Globus pallidus (tissue), 1 donor: ENCODE measurements around the gene HEPACAM2.
A peak's percentile ranks its signal among the peaks of the same experiment; 100 is the strongest.

ENCODE experiments used
- DNase-seq: peaks from one replicate; pipeline ENCODE4 v3.0.0-alpha.2; 2015; ENCODE audit warnings: low spot score

The HEPACAM2 gene

DNA sequence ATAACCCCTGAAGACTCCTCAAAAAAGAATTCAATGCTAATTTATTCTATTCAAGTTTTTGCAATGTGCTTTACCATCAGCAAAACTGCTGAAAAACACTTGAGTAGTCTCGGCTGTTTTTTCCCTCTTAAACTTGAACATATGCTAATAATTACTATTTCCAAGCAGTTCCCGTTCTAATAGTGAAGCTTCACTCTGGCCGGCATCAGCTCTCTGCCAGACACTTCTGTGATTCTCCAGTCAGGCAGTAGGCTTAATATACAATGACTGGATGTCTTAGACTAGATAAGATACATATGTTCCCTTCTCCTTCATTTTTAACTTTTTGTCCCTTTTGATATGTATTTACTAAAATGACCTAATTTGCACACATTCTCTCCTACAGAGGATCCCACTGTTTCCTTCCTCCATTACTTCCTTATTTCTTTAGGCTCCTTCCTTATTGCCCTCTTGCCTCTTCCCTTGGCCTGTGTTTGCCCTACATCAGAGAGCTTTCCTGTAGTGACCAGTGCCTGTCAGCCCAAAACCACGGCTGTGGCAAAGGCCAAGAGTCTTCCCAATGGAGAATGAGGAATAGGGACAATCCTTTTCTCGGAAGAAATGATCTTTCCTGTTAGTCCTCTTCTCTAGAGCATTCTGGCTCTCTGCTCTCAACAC is 23.5 kb downstream of the HEPACAM2 start:
- DNase-seq = no peak

DNA sequence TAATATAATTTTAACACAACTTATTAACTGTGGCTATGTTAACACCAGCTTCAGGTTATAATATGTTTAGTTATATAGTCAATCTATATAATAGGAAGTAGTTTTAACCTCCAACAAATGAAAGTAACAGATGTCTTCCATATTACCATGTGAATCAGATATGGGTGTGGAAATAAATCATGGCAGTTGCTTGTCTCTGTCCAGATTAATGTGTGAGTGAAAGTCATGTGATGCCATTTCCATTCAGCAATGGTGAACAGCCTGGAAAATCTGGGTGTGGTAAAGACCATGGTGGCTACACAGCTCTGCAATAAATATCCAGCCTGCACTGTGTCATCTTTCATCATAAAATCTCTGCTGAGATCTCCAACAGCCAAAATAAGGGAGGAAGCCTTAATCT is 27.8 kb downstream of the HEPACAM2 start:
- no peak for DNase-seq

DNA sequence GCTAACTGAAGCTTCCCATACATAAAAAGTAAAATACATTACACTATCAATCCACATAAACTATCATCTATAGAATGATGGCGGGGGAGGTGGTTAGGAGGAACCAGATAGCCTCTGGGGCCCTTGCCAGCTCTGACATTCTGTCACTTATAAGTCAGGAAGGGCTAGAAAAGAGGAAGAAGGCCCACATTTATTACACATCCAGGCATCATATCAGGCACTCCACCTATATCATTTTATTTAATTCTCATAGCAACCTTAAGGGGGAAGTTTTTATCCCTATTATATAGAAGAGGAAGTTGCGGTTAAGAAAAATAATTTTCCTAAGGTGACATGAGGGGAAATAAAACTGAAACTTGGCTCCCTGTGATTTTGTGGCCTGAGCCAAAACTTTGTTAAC is 29.9 kb downstream of the HEPACAM2 start:
- no peak for DNase-seq

DNA sequence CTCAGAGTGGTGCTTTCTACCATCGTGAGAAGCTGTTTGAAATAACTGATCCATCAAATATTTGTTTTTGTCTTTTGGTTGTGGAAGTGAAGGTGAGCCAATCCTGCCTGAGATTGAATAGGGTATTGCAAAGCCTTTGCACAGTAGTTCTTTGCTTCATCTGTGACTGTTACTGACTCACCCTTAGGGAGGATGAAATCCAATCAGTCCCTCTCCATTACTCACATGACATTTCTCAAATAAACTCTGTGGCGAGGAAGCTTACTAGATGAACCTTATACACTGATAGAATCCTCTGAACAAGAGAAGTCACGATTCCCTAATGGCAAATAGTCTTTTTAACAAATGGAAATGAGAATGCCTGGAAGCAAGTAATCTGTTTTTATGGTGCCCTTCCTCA is 31.9 kb downstream of the HEPACAM2 start:
- no peak for DNase-seq

DNA sequence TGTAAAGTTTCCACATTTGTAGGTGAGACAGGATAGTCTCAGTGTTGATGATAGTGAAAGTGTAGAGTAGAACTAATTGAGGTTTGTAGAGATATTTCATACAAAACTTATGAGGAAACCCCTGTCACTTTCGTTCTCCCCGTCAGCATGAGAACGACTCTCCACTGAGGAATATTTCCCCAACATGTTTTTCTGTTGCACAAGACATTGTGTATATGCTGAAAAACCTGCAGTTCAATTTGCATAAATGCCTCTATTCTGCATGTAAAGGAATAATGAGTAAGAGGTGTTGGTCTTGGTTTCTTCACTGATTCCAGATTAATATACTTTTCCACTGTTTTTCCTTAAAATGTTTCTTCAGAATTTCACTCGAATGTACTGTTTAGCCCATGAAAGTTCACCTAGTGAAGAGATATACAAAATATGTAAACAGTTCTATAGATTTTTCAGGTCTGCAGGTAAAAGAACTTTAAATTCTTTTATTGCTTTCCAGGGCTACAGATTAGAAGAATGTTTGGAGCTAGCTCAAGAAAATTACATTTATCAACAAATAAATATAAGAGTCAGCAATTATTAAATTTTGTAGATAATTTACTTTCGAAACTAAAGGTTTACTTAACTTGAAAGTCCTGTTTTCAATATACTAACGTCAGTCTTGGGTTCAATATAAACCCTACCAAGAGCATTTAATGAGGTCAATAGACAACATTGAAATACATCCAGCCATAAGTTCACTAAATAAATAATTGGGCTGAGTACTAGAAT is 37.2 kb downstream of the HEPACAM2 start:
- DNase-seq = no peak

DNA sequence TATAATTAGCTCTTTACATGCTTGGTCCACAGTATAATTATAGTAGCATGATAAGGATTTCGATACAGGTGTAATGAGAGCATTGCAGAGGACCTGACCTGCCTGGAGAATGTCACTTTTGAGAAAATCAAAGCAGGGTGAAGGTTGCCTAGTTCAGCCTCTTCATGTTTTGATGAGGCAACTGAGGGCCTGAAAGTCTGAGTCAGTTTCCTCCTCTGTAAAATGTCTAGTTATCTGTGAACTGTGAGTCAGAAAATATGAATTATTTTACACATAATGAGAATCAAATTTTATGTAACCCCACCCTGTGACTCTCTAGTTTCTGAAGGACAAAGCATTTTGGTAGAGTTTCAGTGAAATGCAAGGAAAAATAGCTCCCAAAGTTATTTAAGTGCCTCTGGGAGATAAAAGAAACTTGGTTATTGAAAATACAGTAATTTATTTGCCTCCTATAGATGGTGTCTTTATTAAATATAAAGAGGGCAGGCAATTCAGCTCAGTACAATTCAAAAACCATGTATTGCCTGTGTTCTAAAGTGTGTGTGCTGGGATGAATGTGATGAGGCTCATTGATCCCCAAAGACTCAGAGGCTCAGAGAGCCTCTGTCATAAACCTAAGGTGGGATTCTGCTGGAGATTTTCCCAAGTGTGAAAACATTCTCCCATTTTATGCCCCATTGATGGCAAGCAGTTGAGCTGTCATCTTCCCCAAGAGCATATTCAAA is 40.8 kb downstream of the HEPACAM2 start:
- no peak for DNase-seq

DNA sequence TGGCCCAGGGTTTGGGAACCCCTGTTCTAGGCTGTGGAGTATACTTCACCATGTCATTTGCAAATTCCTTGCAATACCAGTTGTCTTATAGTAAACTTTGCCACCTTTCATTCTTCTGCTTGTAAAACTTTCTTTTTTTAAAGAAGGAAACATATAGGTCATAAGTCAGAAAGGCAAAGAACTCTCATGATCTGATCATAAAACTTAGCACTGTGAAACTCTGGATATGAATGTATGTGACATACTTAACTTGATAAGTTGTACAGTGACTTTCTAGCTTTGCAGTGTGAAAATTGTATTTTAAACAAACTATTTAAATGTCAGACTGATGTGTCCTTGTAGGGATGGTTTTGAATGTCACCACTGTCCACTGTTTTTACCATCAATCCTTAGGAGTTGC is 47.1 kb downstream of the HEPACAM2 start:
- no peak for DNase-seq

DNA sequence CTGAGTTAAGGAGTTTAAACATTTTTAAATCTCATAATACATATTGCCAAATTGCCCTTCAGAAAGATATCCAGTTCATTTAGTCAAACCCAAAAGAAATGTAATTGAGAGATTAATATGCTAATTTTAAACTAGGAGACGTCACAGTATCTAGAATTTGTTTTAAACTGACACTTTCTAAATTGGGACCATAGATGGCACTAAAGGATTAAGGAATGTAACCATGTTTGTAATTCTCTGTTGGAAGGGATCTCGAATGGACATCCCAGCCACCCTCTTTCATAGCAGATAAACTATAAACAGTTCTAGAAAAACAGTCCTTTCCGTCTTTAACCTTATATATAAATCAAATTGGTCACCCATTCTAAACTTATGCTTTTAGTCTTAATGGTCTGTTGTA is 48.1 kb downstream of the HEPACAM2 start:
- peak; percentile 16 for DNase-seq

DNA sequence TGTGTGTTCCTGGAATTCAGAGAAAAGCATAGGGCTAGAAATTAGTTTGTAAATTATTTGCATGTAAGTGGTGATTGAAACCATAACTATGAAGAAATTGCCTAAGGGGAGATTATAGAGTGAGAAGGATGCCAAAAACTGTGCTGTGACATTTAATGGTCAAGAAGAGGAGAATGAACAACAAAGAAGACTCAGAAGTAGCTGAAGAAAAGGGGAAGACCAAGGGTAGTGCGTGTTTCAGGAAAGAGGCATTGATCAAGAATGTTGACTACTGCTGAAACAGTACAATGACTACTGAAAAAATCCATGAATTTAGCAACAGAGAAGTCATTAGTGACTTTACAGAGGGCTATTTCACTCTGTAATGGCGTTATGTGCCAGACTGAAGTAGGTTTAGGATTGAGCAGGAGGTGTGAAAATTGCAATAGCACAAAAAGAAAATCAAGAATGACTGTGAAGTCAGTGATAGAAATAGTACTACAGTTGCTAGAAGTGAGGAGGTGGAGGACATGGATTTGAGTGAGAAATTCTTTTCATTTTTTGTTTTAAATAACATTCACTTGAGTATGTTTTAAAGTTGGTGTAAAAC is 49.2 kb downstream of the HEPACAM2 start:
- DNase-seq = no peak

DNA sequence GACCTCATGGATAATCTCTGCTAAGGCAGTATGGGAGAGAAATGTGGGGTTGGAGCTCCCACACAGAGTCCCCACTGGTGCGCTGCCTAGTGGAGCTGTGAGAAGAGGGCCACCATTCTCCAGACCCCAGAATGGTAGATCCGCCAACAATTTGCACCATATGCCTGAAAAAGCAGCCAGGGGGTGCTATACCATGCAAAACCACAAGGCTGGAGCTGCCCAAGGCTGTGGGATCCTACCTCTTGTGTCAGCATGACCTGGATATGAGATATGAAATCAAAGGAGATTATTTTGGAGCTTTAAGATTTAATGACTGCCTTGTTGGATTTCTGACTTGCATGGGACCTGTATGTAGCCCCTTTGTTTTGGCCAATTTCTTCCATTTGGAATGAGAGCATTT is 51.0 kb downstream of the HEPACAM2 start:
- no peak for DNase-seq

DNA sequence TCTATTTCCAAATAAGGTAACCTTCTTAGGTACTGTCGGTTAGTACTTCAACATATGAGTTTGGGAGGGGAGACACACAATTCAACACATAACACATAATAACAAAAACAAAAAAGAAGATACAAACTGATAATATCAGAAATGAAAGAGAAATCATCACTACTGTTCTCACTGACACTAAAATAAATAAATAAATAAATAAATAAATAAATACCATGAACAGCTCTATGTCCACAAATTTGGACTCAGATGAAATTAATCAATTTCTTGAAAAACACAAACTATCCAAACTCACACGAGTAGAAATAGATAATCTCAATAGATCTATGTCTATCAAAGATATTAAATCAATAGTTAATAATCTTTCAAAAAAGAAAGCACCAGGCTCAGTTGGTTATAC is 53.6 kb downstream of the HEPACAM2 start:
- DNase-seq = no peak

DNA sequence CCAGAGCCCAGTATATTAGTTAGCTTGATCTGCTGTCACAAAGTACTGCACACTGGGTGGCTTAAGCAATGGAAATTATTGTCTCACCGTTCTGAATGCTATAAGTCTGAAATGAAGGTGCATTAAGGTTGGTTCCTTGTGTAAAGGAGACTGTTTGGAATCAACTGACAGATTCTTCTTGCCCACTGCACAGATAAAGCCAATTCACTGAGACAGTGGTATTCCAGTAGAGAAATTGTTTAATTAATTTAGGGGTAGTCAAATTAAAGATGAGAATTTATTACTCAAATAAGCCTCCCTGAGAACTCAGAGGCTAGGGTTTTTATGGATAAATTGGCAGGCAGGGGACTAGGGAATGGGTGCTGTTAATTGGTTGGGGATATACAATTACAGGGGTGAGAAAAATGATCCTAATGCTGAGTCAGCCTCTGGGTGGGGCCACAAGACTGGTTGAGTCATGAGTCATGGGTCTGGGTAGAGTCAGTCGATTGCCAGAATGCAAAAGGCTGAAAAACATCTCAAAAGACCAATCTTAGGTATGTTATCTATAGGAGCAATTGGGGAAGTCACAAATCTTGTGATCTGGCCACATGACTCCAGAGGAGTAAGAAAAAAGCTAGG is 54.6 kb downstream of the HEPACAM2 start:
- no peak for DNase-seq

DNA sequence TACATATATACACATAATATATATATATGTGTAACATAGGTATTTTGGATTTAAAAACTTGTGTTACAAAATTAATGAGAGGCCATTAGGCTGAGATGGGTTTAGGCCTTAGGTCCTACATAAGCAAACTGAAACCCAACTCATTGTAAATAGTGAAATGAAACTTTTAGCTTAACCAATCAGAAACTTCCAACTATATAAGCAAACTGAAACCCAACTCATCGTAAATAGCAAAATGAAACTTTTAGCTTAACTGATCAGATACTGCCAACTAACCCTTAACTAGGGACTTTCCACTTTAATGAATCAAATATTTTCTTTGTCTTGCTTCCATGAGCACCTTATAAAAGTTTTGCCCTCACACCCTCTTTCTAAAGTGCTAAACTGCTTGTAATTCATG is 60.8 kb downstream of the HEPACAM2 start:
- DNase-seq = no peak

DNA sequence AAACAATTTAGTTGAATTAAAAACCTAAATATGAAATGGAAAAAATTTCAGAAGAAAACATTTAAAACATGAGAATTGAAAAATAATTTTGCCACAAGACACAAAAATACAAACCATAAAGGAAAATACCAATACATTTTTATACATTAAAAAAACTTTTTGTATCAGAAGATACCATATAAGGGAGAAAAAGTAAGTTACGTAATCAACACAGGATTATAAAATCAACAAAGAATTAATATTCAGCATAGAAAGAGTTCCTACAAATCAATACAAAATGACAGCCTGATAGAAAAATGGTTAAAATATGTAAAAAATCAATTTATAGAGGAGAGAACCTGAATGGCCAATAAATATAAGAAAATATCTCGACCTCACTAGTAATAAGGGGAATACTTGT is 61.5 kb downstream of the HEPACAM2 start:
- DNase-seq = no peak

DNA sequence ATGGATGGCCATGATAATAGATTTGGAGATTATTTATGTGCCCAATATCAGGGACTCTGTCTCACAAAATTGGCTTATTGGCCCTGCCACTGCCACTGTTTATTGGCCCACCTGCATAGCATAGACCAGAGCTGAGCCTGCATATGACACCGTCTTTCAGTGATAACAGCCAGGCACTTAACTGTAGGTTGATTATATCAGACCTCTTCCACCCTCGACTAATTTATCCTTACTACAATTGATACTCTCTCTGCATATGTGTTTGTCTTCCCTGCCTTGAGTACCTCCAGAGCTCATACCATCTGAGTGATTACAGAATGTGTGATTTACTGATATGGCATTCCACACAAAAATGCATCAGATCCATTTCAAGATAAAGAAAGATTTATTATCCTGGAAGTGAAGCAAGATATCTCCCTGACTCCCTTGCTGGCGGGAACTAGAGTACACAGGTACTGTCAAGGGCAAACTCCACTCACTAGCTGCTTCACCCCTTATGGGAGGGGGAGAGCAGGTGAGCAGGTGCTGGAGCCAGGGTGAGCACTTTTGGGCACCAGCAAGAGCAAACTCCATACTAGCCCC is 65.0 kb downstream of the HEPACAM2 start:
- DNase-seq = no peak

DNA sequence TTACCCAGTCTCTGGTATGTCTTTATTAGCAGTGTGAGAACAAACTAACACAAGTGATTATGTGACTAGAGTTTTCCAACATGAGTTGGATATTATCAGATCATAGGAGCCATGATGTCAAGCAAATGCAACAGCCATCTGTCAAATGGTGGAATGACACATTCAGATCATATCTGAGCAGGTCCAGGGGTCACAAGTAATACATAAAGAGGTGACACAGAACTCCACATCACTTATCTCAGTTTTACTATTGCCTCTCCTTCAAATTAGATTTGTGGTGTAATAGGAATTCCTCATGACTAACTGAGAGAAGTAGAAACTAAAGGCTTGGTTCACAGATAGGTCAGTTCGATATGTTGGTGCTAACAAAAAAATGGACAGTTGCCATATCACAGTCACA is 65.9 kb downstream of the HEPACAM2 start:
- no peak for DNase-seq

DNA sequence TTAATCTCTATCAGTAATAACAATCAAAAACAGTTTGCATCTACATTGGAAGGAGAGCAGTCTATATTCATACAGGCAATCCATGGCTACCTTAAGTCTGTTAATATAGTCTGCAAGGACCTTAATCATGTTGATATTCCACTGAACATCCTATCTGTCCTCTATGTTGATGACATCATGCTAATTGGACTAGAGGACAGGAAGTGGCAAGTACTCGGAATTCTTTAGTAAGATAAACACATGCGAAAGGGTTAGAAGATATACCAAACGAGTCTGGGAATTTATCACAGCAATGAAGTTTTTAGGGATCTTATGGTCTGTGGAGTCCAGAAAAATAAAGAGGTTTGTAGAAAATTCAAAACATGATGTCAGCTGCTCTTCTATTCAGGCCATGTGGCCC is 66.8 kb downstream of the HEPACAM2 start:
- DNase-seq = no peak

DNA sequence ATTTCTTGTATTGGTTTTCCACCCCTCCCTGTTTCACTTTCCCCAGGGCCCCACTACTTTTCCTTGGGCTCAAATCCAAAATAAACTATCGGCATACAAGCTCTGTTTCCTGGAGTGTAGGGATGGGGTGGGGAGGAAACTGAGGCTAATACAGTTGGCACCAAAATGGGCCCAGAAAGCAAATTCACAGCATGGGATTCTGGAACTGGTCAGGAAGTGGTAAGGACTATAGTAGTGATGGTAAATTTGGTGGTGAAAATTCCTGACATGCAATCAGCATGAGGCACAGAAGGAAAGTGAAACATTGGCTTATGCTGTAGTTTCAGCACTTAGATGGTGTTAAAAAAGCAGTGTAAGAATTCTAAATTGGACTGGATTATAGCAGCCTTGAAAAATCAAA is 69.4 kb downstream of the HEPACAM2 start:
- DNase-seq = no peak

DNA sequence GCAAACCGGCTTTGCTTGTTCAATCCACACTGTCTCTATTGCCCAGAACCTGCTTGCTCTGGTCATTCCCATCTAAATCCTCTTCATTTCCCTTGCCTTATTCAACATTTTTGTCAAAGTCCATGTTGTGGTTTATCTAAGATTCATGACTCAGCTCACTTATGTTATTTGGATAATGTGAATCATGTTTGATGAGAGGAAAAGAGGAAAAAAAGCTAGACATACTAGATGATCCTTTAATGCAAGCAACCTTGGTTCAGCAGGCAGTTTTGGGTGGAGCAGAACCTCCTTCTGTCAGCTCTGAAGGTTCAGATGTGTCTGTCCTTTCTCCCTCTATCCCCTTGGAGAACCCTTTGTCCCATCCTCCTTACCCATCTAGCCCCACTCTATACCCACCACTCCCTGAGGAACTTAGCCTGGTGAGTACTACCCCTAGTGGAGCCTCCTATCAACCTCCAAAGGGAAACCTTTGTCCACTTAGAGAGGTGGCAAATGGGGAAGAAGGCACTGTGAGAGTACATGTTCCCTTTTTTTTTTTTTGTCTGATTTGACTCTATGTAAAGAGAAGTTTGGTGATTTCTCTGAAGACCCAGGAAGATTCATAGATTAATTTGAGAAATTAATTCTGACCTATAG is 76.0 kb downstream of the HEPACAM2 start:
- no peak for DNase-seq

DNA sequence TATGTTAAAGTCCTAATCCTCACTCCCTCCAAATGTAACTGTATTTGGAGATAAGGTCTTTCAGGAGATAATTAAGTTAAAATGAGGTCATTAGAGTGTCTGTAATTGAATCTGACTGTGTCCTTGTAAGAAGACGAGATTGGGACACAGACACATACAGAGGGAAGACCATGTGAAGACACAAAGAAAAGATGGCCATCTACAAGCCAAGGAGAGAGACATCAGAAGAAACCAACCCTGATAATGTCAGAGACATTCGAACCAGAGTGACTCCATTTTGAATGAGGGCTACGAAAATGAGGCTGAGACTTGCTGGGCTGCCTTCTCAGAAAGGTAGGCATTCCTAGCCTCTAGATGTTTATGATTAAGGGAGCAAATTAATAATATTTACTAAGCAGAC is 77.5 kb downstream of the HEPACAM2 start:
- no peak for DNase-seq

DNA sequence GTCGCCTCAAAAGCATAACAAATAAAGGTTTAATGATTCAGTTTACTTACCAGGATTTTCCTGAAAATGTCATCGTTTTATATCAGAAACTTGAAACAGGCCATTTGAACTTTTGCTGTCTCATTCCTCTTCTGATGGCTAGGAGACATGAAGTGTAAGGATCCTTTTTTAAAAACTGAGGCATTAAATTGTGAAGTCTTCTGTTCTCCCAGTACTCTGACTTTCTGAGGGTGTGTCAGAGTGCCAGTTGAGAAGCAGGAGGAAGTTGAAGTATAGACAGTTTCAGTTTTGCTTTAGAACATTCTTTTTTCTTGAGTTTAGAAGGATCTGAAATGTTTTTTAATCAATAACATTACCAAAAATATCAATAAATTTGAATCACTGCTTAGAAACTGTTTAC is 78.1 kb downstream of the HEPACAM2 start, which contains the start of gene SAMD9L:
Gene SAMD9L (minus strand): TSS at position 242 of the 400 bp plus-strand sequence. CDS start 12,414 bp downstream, outside the sequence.
- no peak for DNase-seq
